HepG2 (cell line): ENCODE measurements around the gene SYT7. TPM values are rescaled to one million over a fixed set of nuclear protein-coding genes. Genes with fewer than 3 reads are reported as not detected.

Experiments
- ATAC-seq: fragments of 200-7000 bp; cut with Tn5 transposase; 3 replicates; pipeline ENCODE4 v1.9.1; 2020; ENCODE audit warnings: mild to moderate bottlenecking, moderate library complexity
- BruUV-seq: library from RNA; stranded (reverse); fragments of 400-500 nt; replicated peaks from 2 replicates; lab custom pipeline; 2021; lab: Mats Ljungman, UMichigan
- CTCF ChIA-PET: fragments of 300-600 bp; formaldehyde crosslinking; extraction: SDS; loops from one replicate; lab custom pipeline; 2021; ENCODE audit warnings: low total read pairs, inconsistent platforms, low intra/inter-chr PET ratio; lab: Yijun Ruan, JAX
- POLR2A ChIA-PET: fragments of 350-600 bp; sonication (Branson Sonifier 250); formaldehyde crosslinking; loops from one replicate; lab custom pipeline; 2020; ENCODE audit warnings: antibody characterized with exemption, inconsistent platforms; lab: Yijun Ruan, JAX
- DNase-seq: peaks from one replicate; pipeline ENCODE4 v3.0.0-alpha.2; 2015; ENCODE audit warnings: low spot score
- FAIRE-seq: peaks from 3 replicates; lab custom pipeline; 2011; peaks lifted over from hg19 to GRCh38; lab: Jason Lieb, UNC
- H2AFZ ChIP-seq: one replicate; pipeline ENCODE4 v1.6.1; 2011; ENCODE audit warnings: low read length, inconsistent platforms
- H3K27ac ChIP-seq: fragments of 300-600 bp; 3 replicates; pipeline ENCODE4 v1.8.0; 2011; ENCODE audit warnings: mixed run types, mild to moderate bottlenecking, mixed read lengths, low read length, inconsistent platforms; ENCODE audit not compliant: insufficient read depth; ENCODE audit errors: extremely low read length
- H3K27me3 ChIP-seq, 2 experiments: fragments of 200-600 bp in 1 of 2; 2 replicates in 1 of 2; 3 replicates in 1 of 2; pipeline versions ENCODE4 v1.6.0 to v1.8.0; 2011; ENCODE audit warnings: low read length in 2 of 2, mild to moderate bottlenecking in 2 of 2, moderate library complexity in 2 of 2, inconsistent platforms in 1 of 2; ENCODE audit not compliant: insufficient read depth in 2 of 2, control insufficient read depth in 1 of 2
- H3K36me3 ChIP-seq, 2 experiments: fragments of 200-600 bp in 1 of 2; replicated peaks in 1 of 2; 2 replicates in 1 of 2; 3 replicates in 1 of 2; pipeline versions ENCODE4 v1.5.1 to v1.8.0; 2011; ENCODE audit warnings: low read length in 2 of 2, inconsistent platforms in 1 of 2; ENCODE audit not compliant: insufficient read depth in 2 of 2, control insufficient read depth in 1 of 2
- H3K4me1 ChIP-seq: 2 replicates; pipeline ENCODE4 v1.5.1; 2012; ENCODE audit warnings: low read length, inconsistent platforms; ENCODE audit not compliant: insufficient read depth
- H3K4me2 ChIP-seq: 2 replicates; pipeline ENCODE4 v1.6.0; 2011; ENCODE audit warnings: low read depth, low read length, inconsistent platforms
- H3K4me3 ChIP-seq, 3 experiments: fragments of 200-600 bp in 1 of 3; sonication (generic), shearing (Covaris generic) in 1 of 3; replicated peaks in 1 of 3; 2 replicates each; pipeline ENCODE4 v1.5.1; 2011 to 2016; ENCODE audit warnings: low read length in 3 of 3, inconsistent platforms in 2 of 3, low read depth in 2 of 3, mild to moderate bottlenecking in 2 of 3, control low read depth in 1 of 3, mixed read lengths in 1 of 3; ENCODE audit not compliant: insufficient read depth in 1 of 3
- H3K79me2 ChIP-seq: one replicate; pipeline ENCODE4 v1.6.1; 2011; ENCODE audit warnings: low read length, inconsistent platforms; ENCODE audit not compliant: insufficient read depth
- H3K9ac ChIP-seq: 2 replicates; pipeline ENCODE4 v1.6.0; 2011; ENCODE audit warnings: mild to moderate bottlenecking, low read depth, low read length, inconsistent platforms; ENCODE audit not compliant: insufficient read depth
- H3K9me3 ChIP-seq: 2 replicates; pipeline ENCODE4 v1.5.1; 2012; ENCODE audit warnings: mild to moderate bottlenecking, low read length
- H4K20me1 ChIP-seq: 2 replicates; pipeline ENCODE4 v1.6.0; 2011; ENCODE audit warnings: inconsistent platforms, mild to moderate bottlenecking, low read length, moderate library complexity; ENCODE audit not compliant: insufficient read depth
- CC2D1A ChIP-seq: sonication (generic); formaldehyde crosslinking; IDR thresholded peaks from 2 replicates; pipeline ENCODE4 v1.8.1; 2023; ENCODE audit warnings: mild to moderate bottlenecking, missing genetic modification reagents
- CEBPB ChIP-seq: IDR thresholded peaks from 2 replicates; pipeline ENCODE4 v1.6.1; 2011; ENCODE audit warnings: low read depth, low read length, improper control_type of control experiment, borderline replicate concordance
- DMAP1 ChIP-seq: IDR thresholded peaks from 2 replicates; pipeline ENCODE4 v1.6.1; 2016
- GLI4 ChIP-seq: sonication (generic); formaldehyde crosslinking; IDR thresholded peaks from 2 replicates; pipeline ENCODE4 v1.5.1; 2020; ENCODE audit warnings: missing genetic modification reagents, mild to moderate bottlenecking, moderate library complexity, borderline replicate concordance
- MAF1 ChIP-seq: sonication (generic); formaldehyde crosslinking; IDR thresholded peaks from 2 replicates; pipeline ENCODE4 v1.5.0; 2020; ENCODE audit warnings: missing genetic modification reagents, borderline replicate concordance
- ZMAT3 ChIP-seq: sonication (generic); formaldehyde crosslinking; conservative IDR thresholded peaks from 2 replicates; pipeline ENCODE4 v1.7.0; 2021; ENCODE audit warnings: missing genetic modification reagents
- ZMYM2 ChIP-seq: sonication (generic); formaldehyde crosslinking; IDR thresholded peaks from 2 replicates; pipeline ENCODE4 v1.8.0; 2022; ENCODE audit warnings: mild to moderate bottlenecking, missing genetic modification reagents
- ZNF644 ChIP-seq: IDR thresholded peaks from 2 replicates; pipeline ENCODE4 v1.6.1; 2016; ENCODE audit warnings: low read depth
- ZNF790 ChIP-seq: sonication (generic); formaldehyde crosslinking; IDR thresholded peaks from 2 replicates; pipeline ENCODE4 v1.8.0; 2022; ENCODE audit warnings: missing genetic modification reagents, mild to moderate bottlenecking, borderline replicate concordance
- WGBS: methylation state at CpG from one replicate; pipeline ENCODE4 v1.1.6; 2017; ENCODE audit warnings: low lambda C conversion rate; 5-methylcytosine and 5-hydroxymethylcytosine counted together
- in situ Hi-C: cut with HindIII; loops from 2 replicates; pipeline ENCODE4 v1.10.0; 2017; ENCODE audit warnings: low pct_unique_long_range_greater_than_20kb; ENCODE audit not compliant: extremely low pct_ligation_motif_present
- intact Hi-C: fragments of 100-400 bp; cut with micrococcal nuclease; formaldehyde crosslinking; loops from one replicate; pipeline ENCODE4 v1.10.0; 2022; ENCODE audit not compliant: unreplicated experiment
- polyA plus RNA-seq, 8 experiments: library from polyadenylated mRNA; depleted of rRNA in 3 of 8; stranded (reverse) in 7 of 8; unstranded in 1 of 8; fragments of >200 nt; fragmentation: Illumina TruSeq in 4 of 8; extraction: Trizol in 4 of 8; gene quantifications; 2 replicates each; pipeline versions ENCODE4 v1.2.1 to v1.2.3, GENCODE V29; 2011 to 2016; ENCODE audit warnings: low read depth in 4 of 8, missing spikeins in 1 of 8, mixed read lengths in 1 of 8; ENCODE audit not compliant: insufficient read depth in 1 of 8
- total RNA-seq, 5 experiments: library from RNA; depleted of rRNA; stranded (reverse); fragments of >200 nt; fragmentation: Illumina TruSeq; extraction: Trizol; gene quantifications; 2 replicates each; pipeline ENCODE4 v1.2.3, GENCODE V29; 2016; ENCODE audit warnings: low read depth in 1 of 5
- TF ChIP-seq, protein P1 (sequence below): sonication (generic); formaldehyde crosslinking; IDR thresholded peaks from 2 replicates; pipeline ENCODE4 v1.9.0; 2021; ENCODE audit warnings: missing genetic modification reagents, borderline replicate concordance
- TF ChIP-seq, protein P2 (sequence below), 2 experiments: fragments of 450-650 bp in 1 of 2; sonication (generic) in 1 of 2; formaldehyde crosslinking in 1 of 2; IDR thresholded peaks; 2 replicates each; pipeline versions ENCODE4 v1.6.1 to v1.8.0; 2016 to 2022; ENCODE audit warnings: antibody characterized with exemption in 1 of 2, mild to moderate bottlenecking in 1 of 2, missing genetic modification reagents in 1 of 2
- TF ChIP-seq, protein P3 (sequence below): IDR thresholded peaks from 2 replicates; pipeline ENCODE4 v1.6.1; 2016; ENCODE audit warnings: mild to moderate bottlenecking

SYT7 gene
- total and polyA plus RNA-seq, 2 of the 13 experiments (the other 11 are each of a cell fraction or from before 2014, with no cell fraction given): 1.4 to 4.4 TPM

DNA sequence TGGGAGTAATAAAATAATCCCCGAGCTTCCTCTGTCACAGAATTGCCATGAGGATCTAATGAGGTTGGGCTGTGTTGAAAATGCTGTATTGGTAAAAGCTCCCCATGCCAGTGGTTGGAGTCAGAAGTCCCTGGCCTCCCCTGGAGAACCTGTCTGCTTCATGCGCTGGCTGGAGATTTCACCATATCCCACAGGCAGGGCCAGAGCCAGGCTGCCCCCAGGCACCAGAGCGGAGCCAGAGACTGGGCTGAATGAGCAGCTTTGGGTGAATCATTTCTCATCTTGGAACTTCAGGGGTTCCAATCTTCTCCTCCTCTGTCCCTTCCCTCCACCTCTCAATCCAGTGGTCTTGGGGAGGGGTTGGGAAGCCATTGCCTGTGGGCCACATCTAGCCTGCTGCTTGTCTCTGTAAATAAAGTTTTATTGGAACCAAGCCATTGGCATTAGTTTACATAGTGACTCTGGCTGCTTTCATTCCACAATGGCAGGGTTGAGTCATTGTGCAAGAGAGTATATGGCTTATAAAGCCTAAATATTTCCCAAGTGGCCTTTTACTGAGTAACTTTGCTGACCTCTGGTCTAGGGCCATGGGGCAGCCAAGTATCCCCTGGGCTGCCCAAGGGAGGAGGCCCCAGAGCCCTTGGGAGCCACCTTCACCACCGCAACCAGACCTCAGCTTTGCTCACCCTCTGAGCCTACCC is 37.1 kb downstream of the SYT7 start:
- Histone ChIP-seq H4K20me1 (no peaks in the 10 kb centered on the region), H3K9ac (no peak overlapping the region), H3K27me3 (no peaks in the 10 kb centered on the region), H3K36me3 (no peaks in the 10 kb centered on the region), H3K79me2 (no peaks in the 10 kb centered on the region), H2AFZ (no peak overlapping the region), H3K9me3 (no peaks in the 10 kb centered on the region), H3K4me2 (no peak overlapping the region), H3K4me3 (no peak overlapping the region), H3K27ac (no peak overlapping the region), H3K4me1 (peaks cover 17% of the 10 kb centered on the region)
- intact Hi-C loops (no loop called here), in situ Hi-C loops (no loop called here)
- TF ChIP-seq GLI4 (CRISPR knock-in tag): no peak
- no peak for TF ChIP-seq DMAP1 (CRISPR knock-in tag)
- no peak for TF ChIP-seq ZMYM2 (CRISPR knock-in tag)
- TF ChIP-seq, protein P1, sequence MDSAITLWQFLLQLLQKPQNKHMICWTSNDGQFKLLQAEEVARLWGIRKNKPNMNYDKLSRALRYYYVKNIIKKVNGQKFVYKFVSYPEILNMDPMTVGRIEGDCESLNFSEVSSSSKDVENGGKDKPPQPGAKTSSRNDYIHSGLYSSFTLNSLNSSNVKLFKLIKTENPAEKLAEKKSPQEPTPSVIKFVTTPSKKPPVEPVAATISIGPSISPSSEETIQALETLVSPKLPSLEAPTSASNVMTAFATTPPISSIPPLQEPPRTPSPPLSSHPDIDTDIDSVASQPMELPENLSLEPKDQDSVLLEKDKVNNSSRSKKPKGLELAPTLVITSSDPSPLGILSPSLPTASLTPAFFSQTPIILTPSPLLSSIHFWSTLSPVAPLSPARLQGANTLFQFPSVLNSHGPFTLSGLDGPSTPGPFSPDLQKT: no peak
- no peak for TF ChIP-seq CC2D1A (CRISPR knock-in tag)
- TF ChIP-seq, protein P2, sequence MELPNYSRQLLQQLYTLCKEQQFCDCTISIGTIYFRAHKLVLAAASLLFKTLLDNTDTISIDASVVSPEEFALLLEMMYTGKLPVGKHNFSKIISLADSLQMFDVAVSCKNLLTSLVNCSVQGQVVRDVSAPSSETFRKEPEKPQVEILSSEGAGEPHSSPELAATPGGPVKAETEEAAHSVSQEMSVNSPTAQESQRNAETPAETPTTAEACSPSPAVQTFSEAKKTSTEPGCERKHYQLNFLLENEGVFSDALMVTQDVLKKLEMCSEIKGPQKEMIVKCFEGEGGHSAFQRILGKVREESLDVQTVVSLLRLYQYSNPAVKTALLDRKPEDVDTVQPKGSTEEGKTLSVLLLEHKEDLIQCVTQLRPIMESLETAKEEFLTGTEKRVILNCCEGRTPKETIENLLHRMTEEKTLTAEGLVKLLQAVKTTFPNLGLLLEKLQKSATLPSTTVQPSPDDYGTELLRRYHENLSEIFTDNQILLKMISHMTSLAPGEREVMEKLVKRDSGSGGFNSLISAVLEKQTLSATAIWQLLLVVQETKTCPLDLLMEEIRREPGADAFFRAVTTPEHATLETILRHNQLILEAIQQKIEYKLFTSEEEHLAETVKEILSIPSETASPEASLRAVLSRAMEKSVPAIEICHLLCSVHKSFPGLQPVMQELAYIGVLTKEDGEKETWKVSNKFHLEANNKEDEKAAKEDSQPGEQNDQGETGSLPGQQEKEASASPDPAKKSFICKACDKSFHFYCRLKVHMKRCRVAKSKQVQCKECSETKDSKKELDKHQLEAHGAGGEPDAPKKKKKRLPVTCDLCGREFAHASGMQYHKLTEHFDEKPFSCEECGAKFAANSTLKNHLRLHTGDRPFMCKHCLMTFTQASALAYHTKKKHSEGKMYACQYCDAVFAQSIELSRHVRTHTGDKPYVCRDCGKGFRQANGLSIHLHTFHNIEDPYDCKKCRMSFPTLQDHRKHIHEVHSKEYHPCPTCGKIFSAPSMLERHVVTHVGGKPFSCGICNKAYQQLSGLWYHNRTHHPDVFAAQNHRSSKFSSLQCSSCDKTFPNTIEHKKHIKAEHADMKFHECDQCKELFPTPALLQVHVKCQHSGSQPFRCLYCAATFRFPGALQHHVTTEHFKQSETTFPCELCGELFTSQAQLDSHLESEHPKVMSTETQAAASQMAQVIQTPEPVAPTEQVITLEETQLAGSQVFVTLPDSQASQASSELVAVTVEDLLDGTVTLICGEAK (IDR thresholded peaks at IDR 0.05): peak; percentile 96
- TF ChIP-seq, protein P2 (CRISPR knock-in tag; IDR thresholded peaks at IDR 0.05): peak; percentile 99
- peak; percentile 54; the same call in 1 of the 2 replicates for TF ChIP-seq ZNF644 (CRISPR knock-in tag)
- no peak for TF ChIP-seq ZNF790 (CRISPR knock-in tag)
- TF ChIP-seq MAF1: no peak
- TF ChIP-seq, protein P3, sequence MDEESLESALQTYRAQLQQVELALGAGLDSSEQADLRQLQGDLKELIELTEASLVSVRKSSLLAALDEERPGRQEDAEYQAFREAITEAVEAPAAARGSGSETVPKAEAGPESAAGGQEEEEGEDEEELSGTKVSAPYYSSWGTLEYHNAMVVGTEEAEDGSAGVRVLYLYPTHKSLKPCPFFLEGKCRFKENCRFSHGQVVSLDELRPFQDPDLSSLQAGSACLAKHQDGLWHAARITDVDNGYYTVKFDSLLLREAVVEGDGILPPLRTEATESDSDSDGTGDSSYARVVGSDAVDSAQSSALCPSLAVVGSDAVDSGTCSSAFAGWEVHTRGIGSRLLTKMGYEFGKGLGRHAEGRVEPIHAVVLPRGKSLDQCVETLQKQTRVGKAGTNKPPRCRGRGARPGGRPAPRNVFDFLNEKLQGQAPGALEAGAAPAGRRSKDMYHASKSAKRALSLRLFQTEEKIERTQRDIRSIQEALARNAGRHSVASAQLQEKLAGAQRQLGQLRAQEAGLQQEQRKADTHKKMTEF (CRISPR knock-in tag): no peak
- TF ChIP-seq ZMAT3: no peak
- peak; percentile 79 for TF ChIP-seq CEBPB
- 29% methylated on average over 2 of the region's 4 CpGs for WGBS
- POLR2A ChIA-PET: no interaction called here
- DNase-seq (peak; percentile 30), FAIRE-seq (no peak), ATAC-seq (peak; percentile 24; the same call in 1 of the 3 replicates)
- CTCF ChIA-PET: no interaction called here
- BruUV-seq: no TSS peak
